B cell (primary cell): Measurements from ENCODE around the gene PES1. TPM values are rescaled to one million over a fixed set of nuclear protein-coding genes. Genes with fewer than 3 reads are reported as not detected.
"Not testable (repeated sequence)": the region's sequence is repeated elsewhere in the genome, so short reads cannot be mapped to it uniquely, and the experiment has no call there.

Source experiments
- ATAC-seq: fragments of 200-7000 bp; cut with Tn5 transposase; one replicate; pipeline ENCODE4 v1.10.0; 2021; ENCODE audit warnings: low read depth, mild to moderate bottlenecking, moderate number of reproducible peaks, moderate library complexity
- CTCF ChIA-PET: fragments of 350-600 bp; sonication (Branson Sonifier 250); formaldehyde crosslinking; loops from one replicate; lab custom pipeline; 2021; ENCODE audit warnings: antibody characterized with exemption, inconsistent platforms; lab: Charles Lee
- POLR2A ChIA-PET: fragments of 350-600 bp; sonication (Branson Sonifier 250); formaldehyde crosslinking; loops from one replicate; lab custom pipeline; 2021; ENCODE audit warnings: antibody characterized with exemption; lab: Charles Lee
- DNase-seq: peaks from one replicate; pipeline ENCODE4 v3.0.0; 2013
- H2AFZ ChIP-seq: 2 replicates; pipeline ENCODE4 v1.6.1; 2012; ENCODE audit warnings: mild to moderate bottlenecking, low read depth, low read length; ENCODE audit not compliant: insufficient read depth, poor library complexity, severe bottlenecking
- H3K27ac ChIP-seq, 2 donors: 1 replicate in 1 of 2; 2 replicates in 1 of 2; pipeline ENCODE4 v1.5.1; 2012 to 2013; ENCODE audit warnings: low read length in 2 of 2, mild to moderate bottlenecking in 2 of 2, moderate library complexity in 1 of 2
- H3K27me3 ChIP-seq, 4 experiments: fragments of 200-600 bp in 1 of 4; sonication (generic) in 1 of 4; replicated peaks in 1 of 4; 1 replicate in 2 of 4; 2 replicates in 2 of 4; pipeline versions ENCODE4 v1.6.1 to v1.7.0; 2013 to 2016; ENCODE audit warnings: low read length in 3 of 4, mild to moderate bottlenecking in 2 of 4, mixed read lengths in 1 of 4, moderate library complexity in 1 of 4; ENCODE audit not compliant: insufficient read depth in 4 of 4, control insufficient read depth in 3 of 4; ENCODE audit errors: control extremely low read depth in 1 of 4
- H3K36me3 ChIP-seq, 2 experiments: replicated peaks in 1 of 2; 1 replicate in 1 of 2; 2 replicates in 1 of 2; pipeline versions ENCODE4 v1.6.1 to v1.7.1; 2013; ENCODE audit warnings: low read length in 1 of 2; ENCODE audit not compliant: insufficient read depth in 2 of 2, control insufficient read depth in 1 of 2; ENCODE audit errors: control extremely low read depth in 1 of 2, extremely low read depth in 1 of 2
- H3K4me1 ChIP-seq, 2 donors: fragments of 200-600 bp in 1 of 2; sonication (generic) in 1 of 2; 1 replicate in 1 of 2; 2 replicates in 1 of 2; pipeline versions ENCODE4 v1.5.1 to v1.6.1; 2013 to 2017; ENCODE audit warnings: low read length in 2 of 2; ENCODE audit not compliant: control insufficient read depth in 2 of 2, insufficient read depth in 2 of 2
- H3K4me2 ChIP-seq: replicated peaks from 2 replicates; pipeline ENCODE3; 2012; ENCODE audit warnings: mild to moderate bottlenecking, low read depth, low read length; ENCODE audit not compliant: poor library complexity, severe bottlenecking
- H3K4me3 ChIP-seq, 5 experiments: fragments of 200-600 bp in 1 of 5; sonication (generic) in 1 of 5; 1 replicate in 3 of 5; 2 replicates in 2 of 5; pipeline versions ENCODE4 v1.5.1 to v1.7.0; 2011 to 2016; ENCODE audit warnings: low read length in 4 of 5, mild to moderate bottlenecking in 4 of 5, low read depth in 2 of 5, control low read depth in 1 of 5, moderate library complexity in 1 of 5; ENCODE audit not compliant: insufficient read depth in 1 of 5; ENCODE audit errors: control extremely low read depth in 1 of 5, extremely low read depth in 1 of 5
- H3K79me2 ChIP-seq: fragments of 200-600 bp; sonication (generic); one replicate; pipeline ENCODE4 v1.6.0; 2016; ENCODE audit warnings: low read length; ENCODE audit not compliant: control insufficient read depth, insufficient read depth
- H3K9ac ChIP-seq: fragments of 200-600 bp; sonication (generic); 2 replicates; pipeline ENCODE4 v1.6.1; 2017; ENCODE audit warnings: mild to moderate bottlenecking, low read length, moderate library complexity
- H3K9me3 ChIP-seq, 3 donors: one replicate each; pipeline versions ENCODE4 v1.6.1 to v1.7.1; 2013; ENCODE audit warnings: low read length in 2 of 3; ENCODE audit not compliant: control insufficient read depth in 2 of 3, insufficient read depth in 1 of 3; ENCODE audit errors: control extremely low read depth in 1 of 3
- H4K20me1 ChIP-seq: 2 replicates; pipeline ENCODE4 v1.6.0; 2012; ENCODE audit warnings: mild to moderate bottlenecking, low read length; ENCODE audit not compliant: insufficient read depth, control insufficient read depth, poor library complexity, severe bottlenecking
- H3K27ac Mint-ChIP-seq: one replicate; pipeline ENCODE4 v1.8.0; 2021; ENCODE audit warnings: mixed read lengths
- H3K27me3 Mint-ChIP-seq: one replicate; pipeline ENCODE4 v1.8.0; 2021; ENCODE audit warnings: mixed read lengths
- H3K4me1 Mint-ChIP-seq: one replicate; pipeline ENCODE4 v1.8.0; 2021; ENCODE audit warnings: mixed read lengths
- H3K4me3 Mint-ChIP-seq: one replicate; pipeline ENCODE4 v1.8.0; 2021; ENCODE audit warnings: mixed read lengths
- H3K9me3 Mint-ChIP-seq: one replicate; pipeline ENCODE4 v1.8.0; 2022; ENCODE audit warnings: mixed read lengths; ENCODE audit not compliant: insufficient read depth
- CTCF ChIP-seq: fragments of 200-600 bp; IDR thresholded peaks from one replicate; pipeline ENCODE4 v1.8.0; 2022; ENCODE audit warnings: antibody characterized with exemption, mild to moderate bottlenecking
- EZH2 ChIP-seq: IDR thresholded peaks from 2 replicates; pipeline ENCODE4 v1.6.1; 2012; ENCODE audit warnings: borderline replicate concordance, low read depth, mild to moderate bottlenecking, moderate library complexity, low read length; ENCODE audit not compliant: insufficient read depth, poor library complexity, severe bottlenecking
- WGBS: methylation state at CpG from one replicate; pipeline ENCODE4 v1.1.5; 2013; ENCODE audit warnings: missing lambda C conversion rate; ENCODE audit not compliant: insufficient coverage; 5-methylcytosine and 5-hydroxymethylcytosine counted together
- intact Hi-C: fragments of 100-400 bp; cut with micrococcal nuclease; formaldehyde crosslinking; loops from one replicate; pipeline ENCODE4 v1.10.0; 2022
- polyA plus RNA-seq: library from polyadenylated mRNA; depleted of rRNA; stranded (reverse); fragments of >200 nt; gene quantifications from 2 replicates; pipeline ENCODE4 v1.2.3, GENCODE V29; 2012
- total RNA-seq, 2 donors: library from RNA; stranded (reverse); fragments of 120-200 nt in 1 of 2; gene quantifications; 1 replicate in 1 of 2; 2 replicates in 1 of 2; pipeline versions ENCODE4 v1.2.3 to v1.2.4, GENCODE V29; 2013 to 2022

Gene PES1
- total and polyA plus RNA-seq, 2 donors (not counting 1 experiment from before 2014, with no cell fraction given) = 38.1 to 75.2 TPM

DNA sequence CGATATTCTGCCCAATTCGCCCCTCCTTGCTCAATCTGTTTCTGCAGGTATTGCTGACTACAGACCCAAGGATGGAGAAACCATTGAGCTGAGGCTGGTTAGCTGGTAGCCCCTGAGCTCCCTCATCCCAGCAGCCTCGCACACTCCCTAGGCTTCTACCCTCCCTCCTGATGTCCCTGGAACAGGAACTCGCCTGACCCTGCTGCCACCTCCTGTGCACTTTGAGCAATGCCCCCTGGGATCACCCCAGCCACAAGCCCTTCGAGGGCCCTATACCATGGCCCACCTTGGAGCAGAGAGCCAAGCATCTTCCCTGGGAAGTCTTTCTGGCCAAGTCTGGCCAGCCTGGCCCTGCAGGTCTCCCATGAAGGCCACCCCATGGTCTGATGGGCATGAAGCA lies 34.7 kb upstream of the PES1 start:
- Mint-ChIP-seq H3K9me3 (no peaks in the 10 kb centered on the region), H3K4me1 (no peaks in the 10 kb centered on the region), H3K27ac (no peak overlapping the region), H3K27me3 (peaks cover 3% of the 10 kb centered on the region), H3K4me3 (no peak overlapping the region)
- no peak overlapping the region for H2AFZ ChIP-seq
- no peak overlapping the region for H3K4me3 ChIP-seq
- CTCF ChIA-PET = interaction anchor here (1.0 kb wide), 1 partner anchor 8 kb away, joined by 3 read pairs; no protein-coding TSS in a partner anchor
- no peak overlapping the region for H3K4me2 ChIP-seq
- no peaks in the 10 kb centered on the region for H3K79me2 ChIP-seq
- POLR2A ChIA-PET = no interaction called here
- H3K4me1 ChIP-seq = no peaks in the 10 kb centered on the region
- intact Hi-C loops = no loop called here
- no peaks in the 10 kb centered on the region for H3K9me3 ChIP-seq
- no peaks in the 10 kb centered on the region for H4K20me1 ChIP-seq
- H3K27ac ChIP-seq = no peak overlapping the region
- ATAC-seq (no peak), DNase-seq (no peak)
- no peaks in the 10 kb centered on the region for H3K36me3 ChIP-seq
- no peak for TF ChIP-seq EZH2
- no peak for TF ChIP-seq CTCF
- 72% methylated on average over 5 of the region's 5 CpGs for WGBS
- H3K27me3 ChIP-seq = no peaks in the 10 kb centered on the region
- H3K9ac ChIP-seq = no peak overlapping the region

GRCh38 chr22:30619909-30620308 lies 28.2 kb upstream of the PES1 start:
- H3K4me1 Mint-ChIP-seq, H3K27ac ChIP-seq, H4K20me1 ChIP-seq, H3K4me3 Mint-ChIP-seq, H2AFZ ChIP-seq, H3K27ac Mint-ChIP-seq, H3K4me1 ChIP-seq, intact Hi-C loops, H3K79me2 ChIP-seq, DNase-seq, POLR2A ChIA-PET, H3K4me3 ChIP-seq, H3K9me3 ChIP-seq, H3K9ac ChIP-seq, H3K36me3 ChIP-seq, ATAC-seq, H3K4me2 ChIP-seq, H3K9me3 Mint-ChIP-seq, H3K27me3 ChIP-seq: not testable (repeated sequence)
- CTCF ChIA-PET = interaction anchor here (1.5 kb wide), 1 partner anchor 14 kb away, joined by 6 read pairs; no protein-coding TSS in a partner anchor
- H3K27me3 Mint-ChIP-seq = peaks cover 15% of the 10 kb centered on the region
- WGBS = 100% methylated on average over 2 of the region's 6 CpGs
